ENCODE results near the gene HPF1. TPM values are rescaled to one million over a fixed set of nuclear protein-coding genes. Genes with fewer than 3 reads are reported as not detected.

Gene HPF1
- total RNA-seq, 1 donor from 2014 or later: 20.2 TPM

Other genes with a start within 250 kb of the HPF1 start
- 15.9 TPM for gene NEK1, start 145.4 kb downstream of the HPF1 start, total RNA-seq
- 65.9 TPM for gene CLCN3, start 137.4 kb downstream of the HPF1 start, total RNA-seq